Measurements from ENCODE around the gene NPRL2.

- TF ChIP-seq POLR2AphosphoS5 (IDR thresholded peaks at IDR 0.05; ENCODE audit: low read depth, low read length): no peak
- TF ChIP-seq POLR2A (IDR thresholded peaks at IDR 0.05; ENCODE audit: low read depth, low read length): no peak
- no peak for TF ChIP-seq TAF1 (IDR thresholded peaks at IDR 0.05; ENCODE audit: borderline replicate concordance, low read depth, low read length)
Measured at GRCh38 chr3:50389414-50389767, 38.8 kb upstream of the NPRL2 start.

Data from GM12892 (cell line).